ENCODE data around the gene HNRNPH2. TPM values are rescaled to one million over a fixed set of nuclear protein-coding genes. Genes with fewer than 3 reads are reported as not detected.

HNRNPH2 gene
- total RNA-seq, 1 donor from 2014 or later: 68.6 TPM

GRCh38 chrX:101462892-101463291 lies 54.9 kb downstream of the HNRNPH2 start:
- no peak for DNase-seq

Other genes starting within 250 kb of the HNRNPH2 start
- gene DRP2, start 188.4 kb upstream of the HNRNPH2 start, total RNA-seq: 0.69 TPM
- gene TAF7L, start 116.9 kb upstream of the HNRNPH2 start, total RNA-seq: 0.20 TPM
- gene TIMM8A, start 59.5 kb upstream of the HNRNPH2 start, total RNA-seq: 5.0 TPM
- gene BTK, start 22.0 kb upstream of the HNRNPH2 start, total RNA-seq: 8.2 TPM
- gene RPL36A, start 17.2 kb upstream of the HNRNPH2 start, total RNA-seq: 432 TPM
- 18.5 TPM for gene GLA, start 297 bp upstream of the HNRNPH2 start, total RNA-seq
- gene ARMCX4, start 77.2 kb downstream of the HNRNPH2 start, total RNA-seq: 13.5 TPM
- gene ARMCX1, start 142.3 kb downstream of the HNRNPH2 start, total RNA-seq: 60.7 TPM
- 30.0 TPM for gene ARMCX6, start 209.8 kb downstream of the HNRNPH2 start, total RNA-seq
- 66.8 TPM for gene ARMCX3, start 214.9 kb downstream of the HNRNPH2 start, total RNA-seq

Data from skin of body (tissue), 2 donors.